ENCODE measurements around the gene CD180. TPM values are rescaled to one million over a fixed set of nuclear protein-coding genes. Genes with fewer than 3 reads are reported as not detected.

The CD180 gene
- total RNA-seq, 1 experiment from 2014 or later: not detected

- no peak overlapping the region for H3K4me3 ChIP-seq (replicated peaks in 1 of 2; ENCODE audit: low read depth in 1 of 2, low read length in 2 of 2)
- ChIA-PET RAD21 (ENCODE audit: low non-redundant PET in 1 of 2, low total read pairs in 2 of 2, uncharacterized antibody in 2 of 2, unreplicated experiment in 2 of 2) (no interaction called here), POLR2A (no interaction called here), CTCF (interaction anchor here (0.5 kb wide), 1 partner anchor 911 kb away, joined by 3 read pairs; no protein-coding TSS in a partner anchor)
- DNase-seq (ENCODE audit: low read depth, low spot score) (no peak), ATAC-seq (no peak)
- no TSS peak for BruUV-seq (replicated peaks)
- H3K36me3 ChIP-seq (ENCODE audit: control insufficient read depth in 1 of 2, insufficient read depth in 2 of 2, low read length in 2 of 2): no peaks in the 10 kb centered on the region
- no peaks in the 10 kb centered on the region for H3K4me1 ChIP-seq (ENCODE audit: control insufficient read depth in 1 of 2, insufficient read depth in 2 of 2, low read length in 2 of 2)
- TF ChIP-seq POLR2A (IDR thresholded peaks at IDR 0.05; ENCODE audit: borderline replicate concordance, extremely low read depth, insufficient read depth, insufficient read length) (no peak), ZFX (IDR thresholded peaks at IDR 0.05) (no peak), TCF7L2 (IDR thresholded peaks at IDR 0.05; ENCODE audit: borderline replicate concordance, extremely low read depth, insufficient read depth, insufficient read length) (no peak), REST (IDR thresholded peaks at IDR 0.05; ENCODE audit: low read depth) (no peak), ELF1 (IDR thresholded peaks at IDR 0.05; ENCODE audit: borderline replicate concordance, low read depth) (no peak), RAD21 (IDR thresholded peaks at IDR 0.05; ENCODE audit: low read depth) (no peak), EZH2phosphoT487 (IDR thresholded peaks at IDR 0.05; ENCODE audit: borderline replicate concordance) (no peak), SRF (IDR thresholded peaks at IDR 0.05; ENCODE audit: low read depth) (no peak), EGR1 (IDR thresholded peaks at IDR 0.05; ENCODE audit: low read depth) (no peak), SIN3A (IDR thresholded peaks at IDR 0.05; ENCODE audit: low read depth) (no peak), SP1 (IDR thresholded peaks at IDR 0.05; ENCODE audit: low read depth) (no peak), POLR2AphosphoS5 (IDR thresholded peaks at IDR 0.05; ENCODE audit: low read depth, low read length) (no peak), ZNF274 (IDR thresholded peaks at IDR 0.05; ENCODE audit: low read depth, low read length) (no peak), FOSL1 (IDR thresholded peaks at IDR 0.05; ENCODE audit: low read depth) (no peak), YY1 (IDR thresholded peaks at IDR 0.05; ENCODE audit: extremely low read depth, insufficient replicate concordance, low read depth, low read length) (no peak), ATF3 (IDR thresholded peaks at IDR 0.05) (no peak), CTCF (IDR thresholded peaks at IDR 0.05 in 2 of 3, conservative IDR thresholded peaks at IDR 0.05 in 1 of 3; ENCODE audit: borderline replicate concordance in 1 of 3, insufficient read depth in 1 of 3, low read depth in 2 of 3, low read length in 2 of 3) (no peak), CEBPB (IDR thresholded peaks at IDR 0.05; ENCODE audit: low read depth) (no peak)
- no peak overlapping the region for H2AFZ ChIP-seq (ENCODE audit: low read depth, low read length, poor library complexity, severe bottlenecking)
- no peak overlapping the region for H3K4me2 ChIP-seq (ENCODE audit: low read length)
- no peak overlapping the region for H3K9ac ChIP-seq (ENCODE audit: low read length)
- no peaks in the 10 kb centered on the region for H3K27me3 ChIP-seq (ENCODE audit: insufficient read depth, low read length)
- no peaks in the 10 kb centered on the region for H3K9me3 ChIP-seq (ENCODE audit: control insufficient read depth in 1 of 2, insufficient read depth in 1 of 2, low read depth in 1 of 2, low read length in 2 of 2)
- no peaks in the 10 kb centered on the region for H3K9me2 ChIP-seq (ENCODE audit: insufficient read depth)
- no peak overlapping the region for H3K27ac ChIP-seq (ENCODE audit: low read depth, low read length)
- intact Hi-C loops (cut with micrococcal nuclease): loop anchor here (10.0 kb wide), 2 partner anchors 251 to 1221 kb away; no protein-coding TSS in a partner anchor
- no peaks in the 10 kb centered on the region for H3K79me2 ChIP-seq (ENCODE audit: insufficient read depth, low read length)
- H4K20me1 ChIP-seq (ENCODE audit: insufficient read depth): no peaks in the 10 kb centered on the region
Observed at GRCh38 chr5:67243349-67243748, 46.8 kb upstream of the CD180 start.

All from HCT116 (cell line).